ENCODE measurements around the gene SEPSECS. TPM values are rescaled to one million over a fixed set of nuclear protein-coding genes. Genes with fewer than 3 reads are reported as not detected.

The SEPSECS gene
- total RNA-seq, 1 experiment from 2014 or later: 10.6 TPM

GRCh38 chr4:25178838-25179261, 18.6 kb upstream of the SEPSECS start:
- BruUV-seq (replicated peaks): no TSS peak
- DNase-seq (ENCODE audit: low read depth, low spot score) (no peak), ATAC-seq (no peak)
- Histone ChIP-seq H3K27ac (ENCODE audit: low read depth, low read length) (no peak overlapping the region), H3K9ac (ENCODE audit: low read length) (no peak overlapping the region), H3K9me2 (ENCODE audit: insufficient read depth) (no peaks in the 10 kb centered on the region), H3K27me3 (ENCODE audit: insufficient read depth, low read length) (no peaks in the 10 kb centered on the region), H2AFZ (ENCODE audit: low read depth, low read length, poor library complexity, severe bottlenecking) (no peak overlapping the region), H4K20me1 (ENCODE audit: insufficient read depth) (no peaks in the 10 kb centered on the region), H3K4me2 (ENCODE audit: low read length) (no peak overlapping the region), H3K4me1 (ENCODE audit: control insufficient read depth in 1 of 2, insufficient read depth in 2 of 2, low read length in 2 of 2) (peaks cover 10 to 16% of the 10 kb centered on the region in 2 experiments), H3K36me3 (ENCODE audit: control insufficient read depth in 1 of 2, insufficient read depth in 2 of 2, low read length in 2 of 2) (no peaks in the 10 kb centered on the region), H3K79me2 (ENCODE audit: insufficient read depth, low read length) (no peaks in the 10 kb centered on the region), H3K4me3 (replicated peaks in 1 of 2; ENCODE audit: low read depth in 1 of 2, low read length in 2 of 2) (no peak overlapping the region), H3K9me3 (ENCODE audit: control insufficient read depth in 1 of 2, insufficient read depth in 1 of 2, low read depth in 1 of 2, low read length in 2 of 2) (no peaks in the 10 kb centered on the region)
- ChIA-PET POLR2A (no interaction called here), CTCF (interaction anchor here (0.9 to 1.6 kb wide), 2 partner anchors 133 to 188 kb away, joined by 3 to 6 read pairs; partner anchors contain the start of gene ZCCHC4), RAD21 (ENCODE audit: low non-redundant PET in 1 of 2, low total read pairs in 2 of 2, uncharacterized antibody in 2 of 2, unreplicated experiment in 2 of 2) (no interaction called here)
- TF ChIP-seq ELF1 (IDR thresholded peaks at IDR 0.05; ENCODE audit: borderline replicate concordance, low read depth): no peak
- TF ChIP-seq ZBTB33 (IDR thresholded peaks at IDR 0.05; ENCODE audit: extremely low read depth, insufficient replicate concordance, low read length): no peak
- intact Hi-C loops (cut with micrococcal nuclease): no loop called here

- H3K4me3 ChIP-seq (replicated peaks in 1 of 2; ENCODE audit: low read depth in 1 of 2, low read length in 2 of 2): no peak overlapping the region
- RAD21 ChIA-PET (ENCODE audit: low non-redundant PET in 1 of 2, low total read pairs in 2 of 2, uncharacterized antibody in 2 of 2, unreplicated experiment in 2 of 2): no interaction called here
- POLR2A ChIA-PET: no interaction called here
- no peaks in the 10 kb centered on the region for H3K9me3 ChIP-seq (ENCODE audit: control insufficient read depth in 1 of 2, insufficient read depth in 1 of 2, low read depth in 1 of 2, low read length in 2 of 2)
- H3K4me1 ChIP-seq (ENCODE audit: control insufficient read depth in 1 of 2, insufficient read depth in 2 of 2, low read length in 2 of 2): peaks cover 25 to 33% of the 10 kb centered on the region in 2 experiments
- CTCF ChIA-PET: interaction anchor here (2.3 kb wide), 1 partner anchor 17 kb away, joined by 5 read pairs; the partner anchor contains the start of gene SEPSECS
- H3K79me2 ChIP-seq (ENCODE audit: insufficient read depth, low read length): no peaks in the 10 kb centered on the region
- no peak overlapping the region for H3K9ac ChIP-seq (ENCODE audit: low read length)
- no peaks in the 10 kb centered on the region for H3K27me3 ChIP-seq (ENCODE audit: insufficient read depth, low read length)
- H3K4me2 ChIP-seq (ENCODE audit: low read length): no peak overlapping the region
- BruUV-seq (replicated peaks): no TSS peak
- no peak for DNase-seq (ENCODE audit: low read depth, low spot score)
- no peaks in the 10 kb centered on the region for H3K9me2 ChIP-seq (ENCODE audit: insufficient read depth)
- no peaks in the 10 kb centered on the region for H4K20me1 ChIP-seq (ENCODE audit: insufficient read depth)
- H3K27ac ChIP-seq (ENCODE audit: low read depth, low read length): no peak overlapping the region
- H3K36me3 ChIP-seq (ENCODE audit: control insufficient read depth in 1 of 2, insufficient read depth in 2 of 2, low read length in 2 of 2): no peaks in the 10 kb centered on the region
- H2AFZ ChIP-seq (ENCODE audit: low read depth, low read length, poor library complexity, severe bottlenecking): no peak overlapping the region
- no peak for ATAC-seq
- intact Hi-C loops (cut with micrococcal nuclease): no loop called here
- TF ChIP-seq JUND (IDR thresholded peaks at IDR 0.05) (no peak), MAX (IDR thresholded peaks at IDR 0.05) (no peak), SRF (IDR thresholded peaks at IDR 0.05; ENCODE audit: low read depth) (no peak), POLR2A (IDR thresholded peaks at IDR 0.05; ENCODE audit: borderline replicate concordance, extremely low read depth, insufficient read depth, insufficient read length) (no peak), FOSL1 (IDR thresholded peaks at IDR 0.05; ENCODE audit: low read depth) (no peak), RAD21 (IDR thresholded peaks at IDR 0.05; ENCODE audit: low read depth) (no peak), REST (IDR thresholded peaks at IDR 0.05; ENCODE audit: low read depth) (no peak), ELF1 (IDR thresholded peaks at IDR 0.05; ENCODE audit: borderline replicate concordance, low read depth) (no peak), SP1 (IDR thresholded peaks at IDR 0.05; ENCODE audit: low read depth) (no peak), EZH2 (IDR thresholded peaks at IDR 0.05) (no peak), EGR1 (IDR thresholded peaks at IDR 0.05; ENCODE audit: low read depth) (no peak), CBX3 (IDR thresholded peaks at IDR 0.05; ENCODE audit: low read depth) (no peak), SIN3A (IDR thresholded peaks at IDR 0.05; ENCODE audit: low read depth) (no peak), ATF3 (IDR thresholded peaks at IDR 0.05) (no peak)
Observed at GRCh38 chr4:25177147-25177546, 16.9 kb upstream of the SEPSECS start.

Data from HCT116 (cell line).